HepG2 (cell line): Measurements from ENCODE around the gene LDLRAP1. TPM values are rescaled to one million over a fixed set of nuclear protein-coding genes. Genes with fewer than 3 reads are reported as not detected.

Experiments
- CEBPG ChIP-seq: IDR thresholded peaks from 2 replicates; pipeline ENCODE4 v1.6.1; 2016
- MIER3 ChIP-seq: IDR thresholded peaks from 2 replicates; pipeline ENCODE4 v1.6.1; 2016; ENCODE audit warnings: missing compliant biosample characterization, borderline replicate concordance
- SIX4 ChIP-seq: sonication (generic); formaldehyde crosslinking; IDR thresholded peaks from 2 replicates; pipeline ENCODE4 v1.4.0; 2020; ENCODE audit warnings: missing genetic modification reagents
- SP2 ChIP-seq: sonication (generic); formaldehyde crosslinking; IDR thresholded peaks from 2 replicates; pipeline ENCODE4 v1.5.1; 2020; ENCODE audit warnings: mild to moderate bottlenecking, missing genetic modification reagents
- TBX3 ChIP-seq: fragments of 450-650 bp; IDR thresholded peaks from 2 replicates; pipeline ENCODE4 v1.6.1; 2017; ENCODE audit warnings: antibody characterized with exemption, mild to moderate bottlenecking, inconsistent platforms, borderline replicate concordance
- TCF7 ChIP-seq: sonication (generic); IDR thresholded peaks from 2 replicates; pipeline ENCODE4 v1.6.1; 2016; ENCODE audit warnings: antibody characterized with exemption, low read depth
- TEAD3 ChIP-seq: optimal IDR thresholded peaks from 2 replicates; pipeline ENCODE3; 2016; ENCODE audit warnings: borderline replicate concordance
- ZFAT ChIP-seq: sonication (generic); formaldehyde crosslinking; conservative IDR thresholded peaks from 2 replicates; pipeline ENCODE4 v1.8.1; 2023; ENCODE audit warnings: missing genetic modification reagents, inconsistent platforms
- ZFP41 ChIP-seq: sonication (generic); formaldehyde crosslinking; IDR thresholded peaks from 2 replicates; pipeline ENCODE4 v1.4.0; 2020; ENCODE audit warnings: mild to moderate bottlenecking, missing genetic modification reagents, borderline replicate concordance
- ZNF33B ChIP-seq: sonication (generic); formaldehyde crosslinking; IDR thresholded peaks from 2 replicates; pipeline ENCODE4 v1.5.1; 2020; ENCODE audit warnings: mild to moderate bottlenecking, missing genetic modification reagents
- ZNF629 ChIP-seq: sonication (generic); formaldehyde crosslinking; conservative IDR thresholded peaks from 2 replicates; pipeline ENCODE4 v1.5.0; 2020; ENCODE audit warnings: missing genetic modification reagents
- polyA plus RNA-seq, 8 experiments: library from polyadenylated mRNA; depleted of rRNA in 3 of 8; stranded (reverse) in 7 of 8; unstranded in 1 of 8; fragments of >200 nt; fragmentation: Illumina TruSeq in 4 of 8; extraction: Trizol in 4 of 8; gene quantifications; 2 replicates each; pipeline versions ENCODE4 v1.2.1 to v1.2.3, GENCODE V29; 2011 to 2016; ENCODE audit warnings: low read depth in 4 of 8, missing spikeins in 1 of 8, mixed read lengths in 1 of 8; ENCODE audit not compliant: insufficient read depth in 1 of 8
- total RNA-seq, 5 experiments: library from RNA; depleted of rRNA; stranded (reverse); fragments of >200 nt; fragmentation: Illumina TruSeq; extraction: Trizol; gene quantifications; 2 replicates each; pipeline ENCODE4 v1.2.3, GENCODE V29; 2016; ENCODE audit warnings: low read depth in 1 of 5
- TF ChIP-seq, protein P1 (sequence below): sonication (generic); formaldehyde crosslinking; IDR thresholded peaks from 2 replicates; pipeline ENCODE4 v1.5.0; 2020; ENCODE audit warnings: mild to moderate bottlenecking, low read depth, missing genetic modification reagents, borderline replicate concordance
- TF ChIP-seq, protein P2 (sequence below): sonication (generic); formaldehyde crosslinking; IDR thresholded peaks from 2 replicates; pipeline ENCODE4 v1.5.0; 2020; ENCODE audit warnings: mild to moderate bottlenecking, missing genetic modification reagents

LDLRAP1 gene
- total and polyA plus RNA-seq, 2 of the 13 experiments (the other 11 are each of a cell fraction or from before 2014, with no cell fraction given): 7.2 to 12.1 TPM

DNA sequence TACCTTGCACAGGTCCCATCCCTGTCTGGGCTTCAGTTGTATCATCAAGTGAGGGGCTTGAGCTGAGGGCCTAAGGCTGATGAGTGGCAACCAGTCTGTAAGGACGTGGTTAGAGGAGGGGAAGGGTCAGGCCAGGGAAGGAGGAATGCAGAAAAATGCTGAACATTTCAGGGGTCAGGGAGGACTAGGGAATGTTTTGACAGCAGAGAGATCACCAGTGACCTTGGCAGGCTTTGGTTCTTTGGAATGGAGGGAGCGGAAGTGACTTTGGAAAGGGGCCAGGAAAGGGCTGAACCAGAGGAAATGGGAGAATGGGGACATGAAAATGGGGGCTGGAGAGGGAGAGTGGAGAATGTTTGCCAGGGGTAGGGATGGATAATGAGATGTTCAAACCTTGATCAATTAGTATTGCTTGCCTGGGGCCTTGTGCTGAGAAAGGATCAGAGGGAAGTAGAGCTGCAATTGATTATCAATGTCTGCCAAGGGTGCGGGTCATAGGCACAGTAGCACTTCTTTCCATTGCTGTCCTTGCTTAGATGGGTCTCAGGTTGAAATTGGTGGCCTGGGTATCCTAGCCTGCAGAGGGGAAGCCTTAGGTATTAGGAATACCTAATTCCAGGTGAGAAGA lies 7.4 kb downstream of the LDLRAP1 start (continued):
- TF ChIP-seq SP2 (CRISPR knock-in tag) (no peak), ZNF629 (no peak), ZFP41 (CRISPR knock-in tag) (no peak), ZFAT (CRISPR knock-in tag) (no peak), CEBPG (CRISPR knock-in tag) (no peak), MIER3 (CRISPR knock-in tag) (peak; percentile 36; the same call in 1 of the 2 replicates), TBX3 (no peak), SIX4 (CRISPR knock-in tag) (no peak), ZNF33B (no peak), TEAD3 (CRISPR knock-in tag) (peak; percentile 94), TCF7 (no peak)
- TF ChIP-seq, protein P1, sequence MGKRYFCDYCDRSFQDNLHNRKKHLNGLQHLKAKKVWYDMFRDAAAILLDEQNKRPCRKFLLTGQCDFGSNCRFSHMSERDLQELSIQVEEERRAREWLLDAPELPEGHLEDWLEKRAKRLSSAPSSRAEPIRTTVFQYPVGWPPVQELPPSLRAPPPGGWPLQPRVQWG (CRISPR knock-in tag): no peak
- TF ChIP-seq, protein P2, sequence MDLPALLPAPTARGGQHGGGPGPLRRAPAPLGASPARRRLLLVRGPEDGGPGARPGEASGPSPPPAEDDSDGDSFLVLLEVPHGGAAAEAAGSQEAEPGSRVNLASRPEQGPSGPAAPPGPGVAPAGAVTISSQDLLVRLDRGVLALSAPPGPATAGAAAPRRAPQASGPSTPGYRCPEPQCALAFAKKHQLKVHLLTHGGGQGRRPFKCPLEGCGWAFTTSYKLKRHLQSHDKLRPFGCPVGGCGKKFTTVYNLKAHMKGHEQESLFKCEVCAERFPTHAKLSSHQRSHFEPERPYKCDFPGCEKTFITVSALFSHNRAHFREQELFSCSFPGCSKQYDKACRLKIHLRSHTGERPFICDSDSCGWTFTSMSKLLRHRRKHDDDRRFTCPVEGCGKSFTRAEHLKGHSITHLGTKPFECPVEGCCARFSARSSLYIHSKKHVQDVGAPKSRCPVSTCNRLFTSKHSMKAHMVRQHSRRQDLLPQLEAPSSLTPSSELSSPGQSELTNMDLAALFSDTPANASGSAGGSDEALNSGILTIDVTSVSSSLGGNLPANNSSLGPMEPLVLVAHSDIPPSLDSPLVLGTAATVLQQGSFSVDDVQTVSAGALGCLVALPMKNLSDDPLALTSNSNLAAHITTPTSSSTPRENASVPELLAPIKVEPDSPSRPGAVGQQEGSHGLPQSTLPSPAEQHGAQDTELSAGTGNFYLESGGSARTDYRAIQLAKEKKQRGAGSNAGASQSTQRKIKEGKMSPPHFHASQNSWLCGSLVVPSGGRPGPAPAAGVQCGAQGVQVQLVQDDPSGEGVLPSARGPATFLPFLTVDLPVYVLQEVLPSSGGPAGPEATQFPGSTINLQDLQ (CRISPR knock-in tag): no peak
